IMR-90 (cell line): ENCODE results near the gene MYO1F. TPM values are rescaled to one million over a fixed set of nuclear protein-coding genes. Genes with fewer than 3 reads are reported as not detected.

Experiments
- ATAC-seq: fragments of 200-7000 bp; cut with Tn5 transposase; 2 replicates; pipeline ENCODE4 v1.9.1; 2020; ENCODE audit warnings: low read depth, mild to moderate bottlenecking, moderate library complexity
- BruUV-seq: library from RNA; stranded (reverse); fragments of 400-500 nt; replicated peaks from 2 replicates; lab custom pipeline; 2021; lab: Mats Ljungman, UMichigan
- CTCF ChIA-PET: fragments of 300-600 bp; formaldehyde crosslinking; extraction: SDS; loops from one replicate; lab custom pipeline; 2021; ENCODE audit warnings: antibody characterized with exemption; lab: Yijun Ruan, JAX
- POLR2A ChIA-PET: fragments of 300-600 bp; sonication (Branson Sonifier 250); formaldehyde crosslinking; loops from one replicate; lab custom pipeline; 2022; ENCODE audit warnings: antibody characterized with exemption; ENCODE audit not compliant: unreplicated experiment; lab: Charles Lee
- DNase-seq: peaks from one replicate; pipeline ENCODE4 v3.0.0; 2013
- H2AFZ ChIP-seq: replicated peaks from 2 replicates; pipeline ENCODE3; 2013; ENCODE audit warnings: low read length, mild to moderate bottlenecking; ENCODE audit not compliant: poor library complexity
- H2AK5ac ChIP-seq: 2 replicates; pipeline ENCODE4 v1.6.1; 2013; ENCODE audit warnings: low read depth, low read length, inconsistent platforms
- H2AK9ac ChIP-seq: replicated peaks from 2 replicates; pipeline ENCODE3; 2013; ENCODE audit warnings: mild to moderate bottlenecking, low read depth, low read length, moderate library complexity; ENCODE audit not compliant: poor library complexity
- H2BK120ac ChIP-seq: 2 replicates; pipeline ENCODE4 v1.6.1; 2013; ENCODE audit warnings: low read depth, low read length, inconsistent platforms
- H2BK15ac ChIP-seq: 3 replicates; pipeline ENCODE4 v1.6.1; 2013; ENCODE audit warnings: low read depth, low read length, inconsistent platforms
- H2BK20ac ChIP-seq: 2 replicates; pipeline ENCODE4 v1.6.1; 2013; ENCODE audit warnings: low read depth, mild to moderate bottlenecking, inconsistent platforms, low read length, moderate library complexity
- H2BK5ac ChIP-seq: 2 replicates; pipeline ENCODE4 v1.6.1; 2013; ENCODE audit warnings: mild to moderate bottlenecking, low read depth, low read length, inconsistent platforms; ENCODE audit not compliant: poor library complexity, severe bottlenecking
- H3K14ac ChIP-seq: replicated peaks from 2 replicates; pipeline ENCODE4 v1.6.1; 2013; ENCODE audit warnings: low read depth, low read length, inconsistent platforms
- H3K18ac ChIP-seq: 2 replicates; pipeline ENCODE4 v1.6.1; 2013; ENCODE audit warnings: low read depth, low read length, control low read depth
- H3K23ac ChIP-seq: 2 replicates; pipeline ENCODE4 v1.6.1; 2013; ENCODE audit warnings: low read depth, low read length, inconsistent platforms
- H3K27ac ChIP-seq: 2 replicates; pipeline ENCODE4 v1.5.1; 2013; ENCODE audit warnings: mild to moderate bottlenecking, control low read depth, low read length; ENCODE audit not compliant: insufficient read depth
- H3K27me3 ChIP-seq: 2 replicates; pipeline ENCODE4 v1.6.1; 2013; ENCODE audit warnings: low read length; ENCODE audit not compliant: control insufficient read depth, insufficient read depth
- H3K36me3 ChIP-seq: 2 replicates; pipeline ENCODE4 v1.6.1; 2013; ENCODE audit warnings: low read length, mixed read lengths; ENCODE audit not compliant: control insufficient read depth, insufficient read depth
- H3K4ac ChIP-seq: 2 replicates; pipeline ENCODE4 v1.6.1; 2013; ENCODE audit warnings: low read depth, low read length, inconsistent platforms
- H3K4me1 ChIP-seq: 2 replicates; pipeline ENCODE4 v1.6.1; 2013; ENCODE audit warnings: low read length, mixed read lengths; ENCODE audit not compliant: control insufficient read depth, insufficient read depth
- H3K4me2 ChIP-seq: 2 replicates; pipeline ENCODE4 v1.6.1; 2013; ENCODE audit warnings: low read depth, mild to moderate bottlenecking, control low read depth, low read length, moderate library complexity
- H3K4me3 ChIP-seq: 2 replicates; pipeline ENCODE4 v1.5.1; 2013; ENCODE audit warnings: low read depth, mild to moderate bottlenecking, control low read depth, low read length, moderate library complexity; ENCODE audit not compliant: insufficient read depth
- H3K56ac ChIP-seq: 2 replicates; pipeline ENCODE4 v1.6.1; 2013; ENCODE audit warnings: low read length, inconsistent platforms; ENCODE audit not compliant: insufficient read depth; ENCODE audit errors: extremely low read depth
- H3K79me1 ChIP-seq, 2 experiments: 2 replicates each; pipeline ENCODE4 v1.6.1; 2013; ENCODE audit warnings: low read length in 2 of 2, inconsistent platforms in 1 of 2, low read depth in 1 of 2
- H3K9ac ChIP-seq: 2 replicates; pipeline ENCODE4 v1.6.1; 2013; ENCODE audit warnings: low read depth, low read length, control low read depth
- H3K9me1 ChIP-seq: 2 replicates; pipeline ENCODE4 v1.6.1; 2013; ENCODE audit warnings: low read length, inconsistent platforms; ENCODE audit not compliant: insufficient read depth
- H3K9me3 ChIP-seq: 2 replicates; pipeline ENCODE4 v1.6.1; 2013; ENCODE audit warnings: low read length; ENCODE audit not compliant: control insufficient read depth, insufficient read depth
- H4K20me1 ChIP-seq: 2 replicates; pipeline ENCODE4 v1.6.1; 2013; ENCODE audit warnings: low read length, inconsistent platforms; ENCODE audit not compliant: insufficient read depth
- H4K5ac ChIP-seq: 2 replicates; pipeline ENCODE4 v1.6.1; 2013; ENCODE audit warnings: mild to moderate bottlenecking, low read depth, low read length, control low read depth
- H4K8ac ChIP-seq, 2 experiments: 2 replicates each; pipeline ENCODE4 v1.6.1; 2013; ENCODE audit warnings: low read depth in 2 of 2, low read length in 2 of 2, control low read depth in 1 of 2, inconsistent platforms in 1 of 2
- H4K91ac ChIP-seq: 2 replicates; pipeline ENCODE4 v1.6.1; 2013; ENCODE audit warnings: low read depth, low read length, inconsistent platforms; ENCODE audit not compliant: insufficient read depth
- BHLHE40 ChIP-seq: fragments of 150-350 bp; IDR thresholded peaks from 2 replicates; pipeline ENCODE4 v1.6.1; 2016; ENCODE audit warnings: mild to moderate bottlenecking, low read depth, low read length
- CEBPB ChIP-seq: IDR thresholded peaks from 2 replicates; pipeline ENCODE4 v1.6.1; 2012; ENCODE audit warnings: low read depth, low read length, improper control_type of control experiment
- CHD1 ChIP-seq: IDR thresholded peaks from 2 replicates; pipeline ENCODE4 v1.6.1; 2012; ENCODE audit warnings: low read depth, low read length, improper control_type of control experiment
- CTCF ChIP-seq: conservative IDR thresholded peaks from 2 replicates; pipeline ENCODE4 v1.5.1; 2012; ENCODE audit warnings: mild to moderate bottlenecking, low read depth, low read length, improper control_type of control experiment
- FOS ChIP-seq: fragments of 150-350 bp; IDR thresholded peaks from 2 replicates; pipeline ENCODE4 v1.6.1; 2016; ENCODE audit warnings: low read depth, low read length
- MAFK ChIP-seq: IDR thresholded peaks from 2 replicates; pipeline ENCODE4 v1.6.1; 2012; ENCODE audit warnings: low read depth, low read length, improper control_type of control experiment
- MAZ ChIP-seq: IDR thresholded peaks from 2 replicates; pipeline ENCODE4 v1.6.1; 2012; ENCODE audit warnings: low read depth, mild to moderate bottlenecking, low read length, improper control_type of control experiment, moderate library complexity, borderline replicate concordance
- MXI1 ChIP-seq: IDR thresholded peaks from 2 replicates; pipeline ENCODE4 v1.6.1; 2012; ENCODE audit warnings: low read depth, mild to moderate bottlenecking, low read length, moderate library complexity, borderline replicate concordance
- NFE2L2 ChIP-seq: fragments of 150-350 bp; IDR thresholded peaks from 2 replicates; pipeline ENCODE4 v1.6.1; 2016; ENCODE audit warnings: low read depth, mild to moderate bottlenecking, low read length
- POLR2A ChIP-seq: IDR thresholded peaks from 2 replicates; pipeline ENCODE4 v1.6.1; 2012; ENCODE audit warnings: mild to moderate bottlenecking, low read depth, low read length
- RAD21 ChIP-seq: IDR thresholded peaks from 2 replicates; pipeline ENCODE4 v1.6.1; 2012; ENCODE audit warnings: low read length, improper control_type of control experiment
- RCOR1 ChIP-seq: IDR thresholded peaks from 2 replicates; pipeline ENCODE4 v1.6.1; 2012; ENCODE audit warnings: mild to moderate bottlenecking, low read length, improper control_type of control experiment; ENCODE audit not compliant: insufficient replicate concordance
- RFX5 ChIP-seq: IDR thresholded peaks from 2 replicates; pipeline ENCODE4 v1.8.0; 2012; ENCODE audit warnings: low read depth, mild to moderate bottlenecking, low read length, moderate library complexity
- SMC3 ChIP-seq: fragments of 150-350 bp; IDR thresholded peaks from 2 replicates; pipeline ENCODE4 v1.6.1; 2016; ENCODE audit warnings: low read depth, mild to moderate bottlenecking, antibody characterized with exemption, low read length, moderate library complexity
- USF2 ChIP-seq: fragments of 150-350 bp; IDR thresholded peaks from 2 replicates; pipeline ENCODE4 v1.6.1; 2017; ENCODE audit warnings: mild to moderate bottlenecking, antibody characterized with exemption, low read length, low read depth
- WGBS, 2 experiments: methylation state at CpG; one replicate each; pipeline versions ENCODE4 v1.1.5 to v1.1.7; 2013; ENCODE audit warnings: missing lambda C conversion rate in 2 of 2; ENCODE audit not compliant: insufficient read length in 1 of 2; ENCODE audit errors: extremely low coverage in 2 of 2; 5-methylcytosine and 5-hydroxymethylcytosine counted together
- dilution Hi-C: fragments of 300-500 bp; cut with HindIII; formaldehyde crosslinking; loops from one replicate; pipeline ENCODE4 v1.14.3; 2018; ENCODE audit warnings: low sequenced_read_pairs; ENCODE audit not compliant: unreplicated experiment
- in situ Hi-C: fragments of 300-500 bp; cut with MboI; formaldehyde crosslinking; loops from 3 replicates; pipeline ENCODE4 v1.14.3; 2019; ENCODE audit warnings: low sequenced_read_pairs, inconsistent platforms, mixed read lengths
- intact Hi-C: fragments of 100-400 bp; cut with micrococcal nuclease; formaldehyde crosslinking; loops from 2 replicates; pipeline ENCODE4 v1.10.0; 2022
- polyA plus RNA-seq, 3 experiments: library from polyadenylated mRNA; depleted of rRNA; stranded (reverse); fragments of >200 nt; gene quantifications; 2 replicates each; pipeline ENCODE4 v1.2.3, GENCODE V29; 2012; ENCODE audit warnings: low replicate concordance in 1 of 3
- total RNA-seq: library from RNA; depleted of rRNA; stranded (reverse); fragments of >200 nt; gene quantifications from 2 replicates; pipeline ENCODE4 v1.2.3, GENCODE V29; 2012
- TF ChIP-seq, protein P1 (sequence below): fragments of 150-350 bp; IDR thresholded peaks from 2 replicates; pipeline ENCODE4 v1.6.1; 2016; ENCODE audit warnings: low read depth, mild to moderate bottlenecking, low read length, moderate library complexity, borderline replicate concordance

Gene MYO1F
- total and polyA plus RNA-seq, 2 of the 4 experiments (the other 2 are of a cell fraction): 0.14 to 0.18 TPM

GRCh38 chr19:8532225-8532624, 45.0 kb downstream of the MYO1F start:
- no peak for DNase-seq
- no peak for TF ChIP-seq FOS
- TF ChIP-seq CEBPB: no peak
- no peak for TF ChIP-seq CHD1
- no peak for TF ChIP-seq MXI1
- no peak for TF ChIP-seq SMC3
- TF ChIP-seq, protein P1, sequence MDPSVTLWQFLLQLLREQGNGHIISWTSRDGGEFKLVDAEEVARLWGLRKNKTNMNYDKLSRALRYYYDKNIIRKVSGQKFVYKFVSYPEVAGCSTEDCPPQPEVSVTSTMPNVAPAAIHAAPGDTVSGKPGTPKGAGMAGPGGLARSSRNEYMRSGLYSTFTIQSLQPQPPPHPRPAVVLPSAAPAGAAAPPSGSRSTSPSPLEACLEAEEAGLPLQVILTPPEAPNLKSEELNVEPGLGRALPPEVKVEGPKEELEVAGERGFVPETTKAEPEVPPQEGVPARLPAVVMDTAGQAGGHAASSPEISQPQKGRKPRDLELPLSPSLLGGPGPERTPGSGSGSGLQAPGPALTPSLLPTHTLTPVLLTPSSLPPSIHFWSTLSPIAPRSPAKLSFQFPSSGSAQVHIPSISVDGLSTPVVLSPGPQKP: no peak
- TF ChIP-seq BHLHE40: no peak
- no peak for TF ChIP-seq POLR2A
- TF ChIP-seq CTCF: no peak
- no peak for TF ChIP-seq RAD21
- no peak for TF ChIP-seq USF2
- no peak for TF ChIP-seq MAZ
- TF ChIP-seq NFE2L2: no peak
- TF ChIP-seq RCOR1: no peak
- no peak for TF ChIP-seq MAFK
- no peak for TF ChIP-seq RFX5
- no peaks in the 10 kb centered on the region; the same call in none of the 2 replicates for H3K4me1 ChIP-seq
- H4K5ac ChIP-seq: no peak overlapping the region
- H3K27ac ChIP-seq: no peak overlapping the region
- 100% methylated on average over 1 of the region's 2 CpGs; no CpG with 5 or more reads in 1 of the 2 experiments for WGBS, 2 experiments
- peaks cover 19% of the 10 kb centered on the region for H3K9me1 ChIP-seq
- no peak overlapping the region for H2BK120ac ChIP-seq
- no peak overlapping the region for H2BK20ac ChIP-seq
- H2AK5ac ChIP-seq: no peak overlapping the region
- H3K23ac ChIP-seq: no peak overlapping the region
- no peak overlapping the region for H2BK5ac ChIP-seq
- CTCF ChIA-PET: no interaction called here
- no TSS peak for BruUV-seq
- no peaks in the 10 kb centered on the region for H3K9me3 ChIP-seq
- H3K4ac ChIP-seq: no peak overlapping the region
- no peak overlapping the region for H4K8ac ChIP-seq
- H3K4me2 ChIP-seq: no peak overlapping the region
- H4K91ac ChIP-seq: no peak overlapping the region
- no peak overlapping the region for H2AFZ ChIP-seq
- H3K27me3 ChIP-seq: no peaks in the 10 kb centered on the region
- H3K14ac ChIP-seq: no peak overlapping the region
- dilution Hi-C loops: no loop called here
- H2AK9ac ChIP-seq: no peak overlapping the region
- H3K18ac ChIP-seq: no peak overlapping the region
- POLR2A ChIA-PET: no interaction called here
- in situ Hi-C loops: no loop called here
- H3K79me1 ChIP-seq: peaks cover 17 to 24% of the 10 kb centered on the region in 2 experiments
- H3K56ac ChIP-seq: no peak overlapping the region
- H2BK15ac ChIP-seq: no peak overlapping the region
- intact Hi-C loops: no loop called here
- H3K4me3 ChIP-seq: no peak overlapping the region
- no peak for ATAC-seq
- H4K20me1 ChIP-seq: peaks cover 18% of the 10 kb centered on the region; the same call in 1 of the 2 replicates
- H3K9ac ChIP-seq: no peak overlapping the region
- no peaks in the 10 kb centered on the region for H3K36me3 ChIP-seq
